Measurements from ENCODE around the gene ZCCHC7. TPM values are rescaled to one million over a fixed set of nuclear protein-coding genes. Genes with fewer than 3 reads are reported as not detected.

ZCCHC7 gene
- total and polyA plus RNA-seq, 2 donors (not counting 3 experiments of a cell fraction or from before 2014, with no cell fraction given): 7.4 to 14.8 TPM

- dilution Hi-C loops (cut with MboI; ENCODE audit: extremely low pct_ligation_motif_present, low sequenced_read_pairs): no loop called here
- POLR2A ChIA-PET: no interaction called here
- Histone ChIP-seq H3K9me3 (replicated peaks; ENCODE audit: control insufficient read depth, insufficient read depth, low read length) (no peaks in the 10 kb centered on the region), H3K36me3 (ENCODE audit: control insufficient read depth in 2 of 2, extremely low read depth in 1 of 2, insufficient read depth in 2 of 2, low read length in 2 of 2) (no peaks in the 10 kb centered on the region), H2AFZ (ENCODE audit: low read depth, low read length) (no peak overlapping the region), H3K4me1 (ENCODE audit: control insufficient read depth, extremely low read depth, insufficient read depth, low read length) (peaks cover 8% of the 10 kb centered on the region), H4K20me1 (replicated peaks; ENCODE audit: control insufficient read depth, extremely low read depth, insufficient read depth, low read length) (no peaks in the 10 kb centered on the region), H3K9ac (replicated peaks; ENCODE audit: extremely low read depth, insufficient read depth, low read length) (no peak overlapping the region), H3K79me2 (ENCODE audit: control insufficient read depth, insufficient read depth, low read length) (no peaks in the 10 kb centered on the region), H3K4me3 (replicated peaks in 1 of 3; ENCODE audit: insufficient read depth in 1 of 3, low read depth in 1 of 3, low read length in 3 of 3) (no peak overlapping the region), H3K4me2 (ENCODE audit: insufficient read depth, low read length) (no peak overlapping the region), H3K27ac (ENCODE audit: insufficient read depth, low read depth, low read length) (no peak overlapping the region), H3K27me3 (ENCODE audit: control insufficient read depth in 2 of 2, insufficient read depth in 2 of 2, low read length in 2 of 2) (no peaks in the 10 kb centered on the region), H3K9me1 (replicated peaks; ENCODE audit: control insufficient read depth, extremely low read depth, insufficient read depth, low read length) (no peaks in the 10 kb centered on the region)
- no peak for DNase-seq (ENCODE audit: low read depth, low spot score)
- TF ChIP-seq POLR2A (IDR thresholded peaks at IDR 0.05; ENCODE audit: low read depth, low read length): no peak
- no peak for TF ChIP-seq MYC (IDR thresholded peaks at IDR 0.05; ENCODE audit: low read depth, low read length)
- no peak for TF ChIP-seq FOS (IDR thresholded peaks at IDR 0.05; ENCODE audit: borderline replicate concordance, insufficient read depth, low read length)
- TF ChIP-seq POLR2AphosphoS5 (IDR thresholded peaks at IDR 0.05; ENCODE audit: insufficient read depth, low read depth, low read length): no peak
- no peak for TF ChIP-seq CTCF (IDR thresholded peaks at IDR 0.05; ENCODE audit: extremely low read depth in 1 of 2, insufficient read depth in 1 of 2, low read depth in 1 of 2, low read length in 2 of 2)
- no peak for TF ChIP-seq GATA2 (IDR thresholded peaks at IDR 0.05; ENCODE audit: insufficient read depth, insufficient read length, low read depth, low read length)
- TF ChIP-seq JUN (IDR thresholded peaks at IDR 0.05; ENCODE audit: borderline replicate concordance, insufficient read depth, insufficient read length, low read depth): no peak
- TF ChIP-seq MAX (IDR thresholded peaks at IDR 0.05; ENCODE audit: insufficient read depth, insufficient read length): no peak
- intact Hi-C loops (cut with micrococcal nuclease): no loop called here
- CTCF ChIA-PET: no interaction called here
- no peak for FAIRE-seq
- no TSS peak for BruUV-seq (replicated peaks)
Observed at GRCh38 chr9:37287317-37287716, 166.9 kb downstream of the ZCCHC7 start.
